HL-60 (cell line): ENCODE results near the gene CAPSL.

Source experiments
- DNase-seq, 2 experiments: peaks; one replicate each; pipeline ENCODE4 v3.0.0-alpha.2; 2010 to 2020; ENCODE audit warnings: low read depth in 1 of 2, low spot score in 1 of 2
- H3K27ac ChIP-seq: fragments of 250-450 bp; sonication (Bioruptor Pico); replicated peaks from 2 replicates; pipeline ENCODE4 v1.5.1; 2020; ENCODE audit warnings: mild to moderate bottlenecking, moderate library complexity
- H3K27me3 ChIP-seq: fragments of 250-450 bp; sonication (Bioruptor Pico); 2 replicates; pipeline ENCODE4 v1.5.1; 2021; ENCODE audit warnings: mild to moderate bottlenecking, moderate library complexity; ENCODE audit not compliant: insufficient read depth, poor library complexity, severe bottlenecking
- H3K4me3 ChIP-seq: replicated peaks from 2 replicates; pipeline ENCODE4 v1.5.1; 2011; ENCODE audit warnings: mild to moderate bottlenecking, control low read depth, low read length; ENCODE audit not compliant: insufficient read depth
- CTCF ChIP-seq: IDR thresholded peaks from one replicate; pipeline ENCODE4 v1.5.1; 2011; ENCODE audit warnings: low read length, control low read depth, inconsistent platforms; ENCODE audit not compliant: insufficient read depth
- GABPA ChIP-seq: IDR thresholded peaks from 2 replicates; pipeline ENCODE4 v1.6.1; 2012; ENCODE audit warnings: low read depth
- POLR2AphosphoS5 ChIP-seq: IDR thresholded peaks from 2 replicates; pipeline ENCODE4 v1.6.1; 2012; ENCODE audit warnings: low read depth
- REST ChIP-seq: IDR thresholded peaks from 2 replicates; pipeline ENCODE4 v1.6.1; 2012; ENCODE audit warnings: low read depth; ENCODE audit not compliant: insufficient replicate concordance
- SPI1 ChIP-seq: IDR thresholded peaks from 2 replicates; pipeline ENCODE4 v1.6.1; 2012; ENCODE audit warnings: low read depth, mild to moderate bottlenecking, borderline replicate concordance

CAPSL gene

GRCh38 chr5:35960328-35960727 is 21.9 kb upstream of the CAPSL start:
- Histone ChIP-seq H3K27me3 (no peaks in the 10 kb centered on the region), H3K4me3 (no peak overlapping the region), H3K27ac (no peak overlapping the region)
- no peak for TF ChIP-seq CTCF
- no peak for TF ChIP-seq GABPA
- TF ChIP-seq POLR2AphosphoS5: no peak
- TF ChIP-seq REST: no peak
- no peak for TF ChIP-seq SPI1
- DNase-seq: no peak

GRCh38 chr5:35956429-35956828 is 18.0 kb upstream of the CAPSL start:
- Histone ChIP-seq H3K4me3 (no peak overlapping the region), H3K27ac (no peak overlapping the region), H3K27me3 (no peaks in the 10 kb centered on the region)
- TF ChIP-seq POLR2AphosphoS5 (no peak), REST (no peak), GABPA (no peak), CTCF (no peak), SPI1 (no peak)
- DNase-seq: no peak

GRCh38 chr5:35954175-35954574 is 15.8 kb upstream of the CAPSL start:
- Histone ChIP-seq H3K27ac (no peak overlapping the region), H3K27me3 (no peaks in the 10 kb centered on the region), H3K4me3 (no peak overlapping the region)
- no peak for DNase-seq
- TF ChIP-seq CTCF: no peak
- TF ChIP-seq SPI1: no peak
- TF ChIP-seq POLR2AphosphoS5: no peak

GRCh38 chr5:35947085-35947484 is 8.7 kb upstream of the CAPSL start:
- TF ChIP-seq SPI1: no peak
- no peak overlapping the region for H3K27ac ChIP-seq
- no peaks in the 10 kb centered on the region for H3K27me3 ChIP-seq
- no peak overlapping the region for H3K4me3 ChIP-seq
- no peak for DNase-seq
